Smooth muscle cell of the brain vasculature (primary cell): ENCODE results near the gene RFWD3.
"Not testable (repeated sequence)": the region's sequence is repeated elsewhere in the genome, so short reads cannot be mapped to it uniquely, and the experiment has no call there.

Source experiments
- DNase-seq: peaks from one replicate; pipeline ENCODE4 v3.0.0-alpha.2; 2012; ENCODE audit warnings: low read depth, low spot score

The RFWD3 gene

DNA sequence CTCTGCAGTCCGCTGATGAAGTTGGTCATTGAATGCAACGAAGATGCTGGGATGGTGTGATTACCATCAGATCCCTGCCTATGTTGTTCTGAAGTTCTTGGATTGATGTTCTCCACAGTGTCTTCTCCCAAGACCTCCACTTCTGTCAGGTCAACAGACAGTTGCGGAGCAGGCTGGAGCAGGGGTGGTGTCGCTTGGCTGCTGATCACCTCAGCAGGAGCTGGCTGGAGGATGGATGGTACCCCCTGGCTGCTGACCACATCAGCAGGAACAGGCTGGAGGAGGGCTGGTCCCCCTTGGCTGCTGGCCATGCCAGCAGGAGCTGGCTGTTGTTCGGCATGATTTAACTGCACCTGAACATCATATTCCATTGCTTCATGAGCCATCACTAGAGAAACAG is 5.6 kb downstream of the RFWD3 start:
- no peak for DNase-seq

DNA sequence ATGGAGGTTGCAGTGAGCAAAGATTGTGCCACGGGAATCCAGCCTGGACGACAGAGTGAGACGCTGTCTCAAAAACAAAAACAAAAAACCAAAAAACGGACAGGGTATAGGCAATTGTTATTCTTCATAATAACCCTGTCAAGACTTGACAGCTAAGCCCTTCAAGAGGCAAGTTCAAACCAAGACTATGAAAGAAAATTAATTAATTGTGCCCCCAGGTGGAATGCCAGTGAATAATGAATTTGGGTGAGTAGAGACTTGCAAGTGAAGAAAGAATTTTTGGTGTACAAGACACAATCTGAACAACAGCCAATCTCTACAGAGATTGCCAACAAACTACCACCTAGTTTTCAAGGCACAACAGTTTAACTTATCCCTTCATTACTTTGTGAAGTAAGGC is 6.3 kb downstream of the RFWD3 start:
- DNase-seq, result no peak

DNA sequence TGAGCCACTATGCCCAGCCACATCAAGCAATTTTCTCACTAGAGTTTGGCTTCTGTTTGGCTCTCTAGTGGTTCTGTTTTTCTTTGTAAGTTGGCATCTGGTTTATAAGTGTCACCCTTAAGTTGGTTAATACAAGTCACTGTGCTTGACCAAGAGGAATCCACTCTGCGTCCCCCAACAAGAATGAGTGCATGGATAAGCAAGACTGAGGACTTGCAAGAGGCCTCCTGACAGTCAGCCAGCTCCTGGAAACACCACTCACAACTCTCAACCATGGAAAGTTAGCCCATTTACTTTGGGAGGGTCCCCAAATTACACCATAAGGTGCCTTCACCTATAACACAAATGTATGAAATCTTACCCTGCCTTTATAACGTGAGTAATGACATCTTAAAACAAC is 7.6 kb downstream of the RFWD3 start:
- no peak for DNase-seq

DNA sequence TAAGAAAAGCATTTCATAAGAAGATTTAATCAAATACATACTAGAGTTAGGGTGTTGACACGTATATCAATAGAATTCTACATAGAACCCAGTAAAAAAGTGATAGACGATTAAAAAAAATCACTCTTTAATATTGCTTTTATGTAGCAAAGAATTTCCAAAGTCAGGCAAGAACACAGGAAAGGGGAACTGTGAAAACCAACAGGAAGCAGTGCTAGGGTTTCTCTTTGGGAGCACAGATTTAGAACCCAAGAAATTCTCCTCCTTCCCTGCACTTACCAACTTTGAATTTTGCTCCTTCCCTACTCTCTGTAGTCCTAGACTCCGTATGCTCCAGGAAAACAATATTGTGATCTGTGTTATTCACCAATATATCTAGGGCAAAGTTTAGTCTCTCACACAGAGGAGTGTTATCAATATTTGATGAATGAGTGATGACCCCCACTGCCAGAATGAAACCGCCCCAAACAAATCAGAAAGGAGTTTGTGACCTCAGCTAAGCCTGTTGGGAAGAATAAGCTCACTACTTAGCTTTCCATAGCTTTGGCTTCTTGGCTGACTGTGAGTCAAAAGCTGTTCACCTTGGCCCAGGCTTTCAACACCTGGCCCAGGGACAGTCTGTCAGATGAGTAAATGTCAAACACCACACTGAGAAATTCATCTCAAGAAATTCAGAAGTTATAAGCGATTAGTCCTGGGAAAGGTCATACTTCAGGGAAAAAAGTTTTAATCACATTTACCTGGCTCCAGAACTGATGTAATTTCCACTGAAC is 8.6 kb downstream of the RFWD3 start:
- DNase-seq, result no peak

DNA sequence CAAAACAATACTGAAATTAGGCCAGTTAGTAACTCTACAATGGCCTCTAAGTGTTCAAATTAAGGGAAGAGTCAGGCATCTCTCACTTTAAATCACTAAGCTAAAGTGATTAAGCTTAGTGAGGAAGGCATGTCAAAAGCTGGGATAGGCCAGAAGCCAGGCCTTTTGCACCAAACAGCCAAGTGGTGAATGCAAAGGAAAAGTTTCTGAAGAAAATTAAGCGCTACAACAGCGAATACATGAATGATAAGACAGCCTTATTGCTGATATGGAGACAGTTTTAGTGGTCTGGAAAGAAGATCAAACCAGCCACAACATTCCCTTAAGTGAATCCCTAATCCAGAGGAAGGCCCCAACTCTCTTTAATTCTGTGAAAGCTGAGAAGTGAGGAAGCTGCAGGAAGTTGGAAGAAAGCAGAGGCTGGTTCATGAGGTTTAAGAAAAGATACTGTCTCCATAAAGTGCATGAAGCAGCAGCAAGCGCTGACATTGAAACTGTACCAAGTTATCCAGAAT is 12.1 kb downstream of the RFWD3 start:
- DNase-seq, result no peak

DNA sequence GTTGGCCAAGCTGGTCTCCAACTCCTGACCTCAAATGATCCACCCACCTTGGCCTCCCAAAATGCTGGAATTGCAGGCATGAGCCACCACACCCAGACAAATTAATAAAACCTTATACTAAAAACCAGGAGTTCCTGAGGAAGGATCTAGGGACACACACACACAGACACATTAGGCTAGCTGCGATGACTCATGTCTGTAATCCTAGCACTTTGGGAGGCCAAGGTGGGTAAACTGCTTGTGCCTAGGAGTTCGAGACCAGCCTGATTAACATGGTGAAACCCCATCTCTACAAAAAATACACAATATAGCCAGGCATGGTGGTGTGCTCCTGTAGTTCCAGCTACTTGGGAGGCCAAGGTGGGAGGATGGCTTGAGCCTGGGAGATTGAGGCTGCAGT is 13.8 kb downstream of the RFWD3 start:
- not testable (repeated sequence) for DNase-seq

DNA sequence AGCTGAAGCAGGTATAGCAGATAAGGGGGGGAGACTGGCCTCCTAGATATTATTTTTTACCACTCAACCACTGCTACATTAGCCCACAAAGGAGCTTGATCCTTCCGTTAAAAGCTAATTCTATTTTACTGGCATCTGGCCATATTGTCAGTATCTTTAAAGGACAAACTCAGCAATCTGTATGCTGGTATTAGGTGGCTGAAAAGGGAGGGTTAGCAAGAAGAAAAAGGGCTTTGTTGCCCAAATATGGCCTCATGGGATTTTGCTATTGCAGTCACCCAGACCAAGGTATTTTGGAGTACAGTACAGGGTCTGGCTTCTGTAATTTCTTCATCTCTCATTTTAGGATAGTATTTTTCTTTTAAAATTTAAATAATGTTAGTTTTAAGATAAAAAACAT is 14.4 kb downstream of the RFWD3 start:
- DNase-seq, result no peak

DNA sequence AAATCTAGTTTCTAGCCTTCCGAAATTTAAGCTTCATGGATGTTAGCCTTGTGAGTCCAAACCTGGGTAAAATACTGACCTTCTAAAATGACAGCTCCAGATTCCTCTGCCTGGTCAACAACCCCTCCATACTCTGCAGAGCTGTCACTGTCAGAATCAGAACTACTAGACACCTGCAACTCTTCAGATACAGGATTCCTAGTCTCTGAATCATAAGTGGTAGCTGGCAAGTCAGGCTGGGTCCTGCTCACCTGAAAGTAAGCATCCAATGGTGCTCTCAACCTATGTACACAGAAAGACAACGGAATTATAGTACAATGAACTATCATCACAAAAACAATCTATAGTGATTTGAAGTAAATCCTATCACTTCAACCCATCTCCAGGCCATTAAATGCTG is 14.8 kb downstream of the RFWD3 start:
- no peak for DNase-seq

DNA sequence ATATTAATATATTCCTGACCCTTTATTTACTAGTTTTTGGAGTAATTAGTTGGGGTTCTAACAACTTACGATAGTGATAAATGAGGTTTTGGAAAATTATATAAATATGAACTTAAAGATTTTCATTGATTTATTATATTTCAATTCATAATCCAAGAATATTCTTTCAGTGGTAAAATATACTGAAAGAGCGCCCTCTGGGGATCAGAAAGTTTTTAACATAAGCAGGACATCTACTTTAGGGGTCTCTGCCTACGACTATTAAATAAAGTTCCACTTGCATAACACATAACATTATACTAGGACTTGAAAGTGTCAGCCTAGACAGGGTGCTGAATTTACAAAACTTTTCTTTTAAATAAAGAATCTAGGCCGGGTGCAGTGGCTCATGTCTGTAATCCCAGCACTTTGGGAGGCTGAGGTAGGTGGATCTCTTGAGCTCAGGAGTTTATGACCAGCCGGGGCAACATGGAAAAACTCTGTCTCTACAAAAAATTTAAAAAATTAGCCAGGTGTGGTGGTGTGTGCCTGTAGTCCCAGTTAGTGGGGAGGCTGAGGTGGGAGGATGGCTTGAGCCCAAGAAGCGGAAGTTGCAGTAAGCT is 15.6 kb downstream of the RFWD3 start:
- DNase-seq, result no peak

DNA sequence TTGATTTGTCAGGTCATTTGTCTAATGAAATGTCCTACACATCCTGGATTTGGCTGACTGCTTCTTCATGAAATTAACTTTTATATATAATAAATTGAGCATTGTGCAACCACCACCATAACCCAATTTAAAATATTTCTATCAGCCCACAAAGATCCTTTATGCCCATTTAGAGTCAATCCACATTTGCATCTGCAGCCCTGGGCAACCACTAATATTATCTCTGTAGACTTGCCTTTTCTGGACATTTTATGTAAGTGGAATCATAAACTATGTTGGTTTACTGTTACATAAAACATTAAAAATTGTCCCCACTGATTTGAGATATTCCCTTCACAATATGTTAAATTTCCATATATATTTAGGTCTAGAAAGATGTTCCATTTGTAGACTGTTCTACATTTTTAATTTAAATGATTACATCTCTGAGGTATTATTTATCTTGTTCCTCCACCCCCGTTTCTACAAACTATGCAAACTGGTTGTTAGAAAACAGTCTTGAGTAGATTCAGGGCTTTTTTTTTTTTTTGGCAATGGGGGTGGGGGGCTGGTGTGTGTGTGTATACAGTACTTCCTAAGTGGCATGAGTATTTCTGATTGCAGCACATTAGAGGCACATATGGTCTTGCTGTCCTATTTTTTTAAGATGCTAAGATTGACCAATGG is 16.7 kb downstream of the RFWD3 start:
- DNase-seq, result no peak

DNA sequence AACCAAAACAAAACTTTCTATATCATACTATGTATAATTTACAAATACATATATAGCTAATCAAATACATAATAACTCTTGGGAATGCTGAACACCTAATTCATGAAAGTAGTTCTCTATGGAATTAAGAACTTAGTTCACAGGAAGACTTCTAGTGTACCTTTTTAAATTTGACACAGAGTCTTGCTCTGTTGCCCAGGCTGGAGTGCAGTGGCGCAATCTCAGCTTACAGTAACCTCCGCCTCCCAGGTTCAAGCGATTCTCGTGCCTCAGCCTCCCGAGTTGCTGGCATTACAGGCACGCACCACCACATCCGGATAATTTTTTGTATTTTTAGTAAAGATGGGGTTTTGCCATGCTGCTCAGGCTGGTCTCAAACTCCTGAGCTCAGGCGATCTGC is 24.7 kb downstream of the RFWD3 start:
- no peak for DNase-seq

DNA sequence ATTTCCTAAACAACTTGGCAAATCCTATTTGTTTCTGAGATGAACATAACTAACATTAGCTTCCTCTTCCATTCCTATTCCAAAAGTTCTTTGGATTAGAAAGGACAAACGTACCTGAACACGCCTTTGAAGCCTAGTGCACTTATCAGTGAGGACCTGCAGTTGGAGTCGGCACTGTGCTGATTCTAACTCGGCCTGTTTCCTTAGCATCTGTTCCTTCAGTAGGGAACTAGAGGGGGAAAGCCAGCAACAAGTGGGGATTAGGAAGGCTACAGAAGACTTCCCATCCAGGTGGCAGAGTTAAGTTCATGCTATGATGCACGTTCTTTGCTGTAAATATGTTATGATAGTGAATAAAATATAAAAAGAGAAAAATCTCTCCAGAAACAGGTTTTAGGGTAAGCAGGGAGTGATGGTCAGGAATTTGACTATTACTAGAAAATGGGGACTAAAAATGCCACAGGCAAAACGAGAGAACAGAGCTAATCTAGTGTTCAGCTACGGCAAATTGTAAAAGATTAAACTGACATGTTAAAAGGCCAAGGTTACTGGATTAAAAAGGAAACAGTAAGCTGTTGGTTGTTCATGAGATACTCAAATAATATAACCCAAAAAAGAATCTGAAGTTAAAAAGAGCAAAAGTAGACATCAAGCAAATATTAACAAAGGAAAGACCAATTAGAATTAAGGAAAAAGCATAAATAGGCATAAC is 28.8 kb downstream of the RFWD3 start:
- no peak for DNase-seq

DNA sequence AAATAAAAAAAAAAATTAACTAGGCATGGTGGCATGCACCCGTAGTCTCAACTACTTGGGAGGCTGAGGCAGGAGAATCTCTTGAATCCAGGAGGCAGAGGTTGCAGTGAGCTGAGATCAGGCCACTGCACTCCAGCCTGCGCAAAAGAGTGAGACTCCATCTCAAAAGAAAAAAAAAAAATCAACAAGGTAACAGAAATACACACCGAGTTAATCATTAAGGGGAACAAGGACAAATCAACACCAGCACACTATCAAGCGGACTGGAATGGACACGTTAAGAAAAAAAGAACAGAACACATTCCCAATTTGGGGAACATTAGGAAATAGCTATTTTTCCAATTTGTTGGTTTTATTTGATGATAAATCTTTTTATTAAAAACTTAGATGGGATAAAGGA is 31.4 kb downstream of the RFWD3 start:
- DNase-seq, result no peak

DNA sequence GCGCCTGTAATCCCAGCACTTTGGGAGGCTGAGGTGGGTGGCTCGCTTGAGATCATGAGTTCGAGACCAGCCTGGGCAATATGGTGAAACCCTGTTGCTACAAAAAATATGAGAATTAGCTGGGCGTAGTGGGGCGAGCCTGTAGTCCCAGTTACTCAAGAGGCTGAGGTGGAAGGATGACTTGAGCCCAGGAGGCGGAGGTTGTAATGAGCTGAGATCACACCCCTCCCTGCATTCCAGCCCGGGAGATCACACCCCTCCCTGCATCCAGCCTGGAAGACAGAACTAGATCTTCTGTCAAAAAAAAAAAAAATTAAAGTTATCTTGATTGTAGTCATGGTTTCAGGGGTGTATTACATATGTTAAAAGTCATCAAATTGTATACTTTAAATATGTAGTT is 33.0 kb downstream of the RFWD3 start:
- no peak for DNase-seq

DNA sequence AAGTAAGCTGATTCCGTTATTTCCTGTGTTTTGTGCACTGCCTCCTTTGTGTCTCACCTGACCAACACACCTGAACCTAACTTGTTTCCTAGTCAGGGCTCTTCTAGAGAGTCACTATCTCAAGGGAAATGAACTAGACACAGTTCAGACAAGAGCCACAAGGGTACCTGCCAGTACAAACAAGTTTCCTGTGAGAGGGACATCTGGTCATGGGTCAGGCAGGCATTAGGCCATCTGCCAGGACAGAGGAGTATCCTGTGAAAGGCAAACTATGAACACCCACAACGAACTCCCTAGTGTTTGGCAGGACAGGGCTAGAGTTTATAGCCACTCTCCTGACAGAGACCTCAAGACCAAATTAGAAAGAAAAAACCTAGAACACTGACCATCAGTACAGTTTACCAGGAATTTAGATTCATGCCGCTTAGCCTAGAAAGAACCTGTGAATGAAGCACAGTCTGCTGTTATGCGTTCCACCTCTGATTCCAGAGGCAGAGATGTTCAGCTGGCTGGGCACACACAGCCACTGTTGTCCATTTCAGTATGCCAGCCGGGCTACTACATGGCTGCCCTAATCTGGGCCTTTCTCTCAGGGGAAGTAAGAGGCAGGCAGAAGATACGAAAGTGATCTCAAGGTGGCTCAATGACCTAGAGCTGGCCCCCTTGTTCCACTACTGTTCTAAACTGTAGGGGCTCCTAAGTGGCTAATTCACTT is 39.0 kb downstream of the RFWD3 start:
- no peak for DNase-seq

DNA sequence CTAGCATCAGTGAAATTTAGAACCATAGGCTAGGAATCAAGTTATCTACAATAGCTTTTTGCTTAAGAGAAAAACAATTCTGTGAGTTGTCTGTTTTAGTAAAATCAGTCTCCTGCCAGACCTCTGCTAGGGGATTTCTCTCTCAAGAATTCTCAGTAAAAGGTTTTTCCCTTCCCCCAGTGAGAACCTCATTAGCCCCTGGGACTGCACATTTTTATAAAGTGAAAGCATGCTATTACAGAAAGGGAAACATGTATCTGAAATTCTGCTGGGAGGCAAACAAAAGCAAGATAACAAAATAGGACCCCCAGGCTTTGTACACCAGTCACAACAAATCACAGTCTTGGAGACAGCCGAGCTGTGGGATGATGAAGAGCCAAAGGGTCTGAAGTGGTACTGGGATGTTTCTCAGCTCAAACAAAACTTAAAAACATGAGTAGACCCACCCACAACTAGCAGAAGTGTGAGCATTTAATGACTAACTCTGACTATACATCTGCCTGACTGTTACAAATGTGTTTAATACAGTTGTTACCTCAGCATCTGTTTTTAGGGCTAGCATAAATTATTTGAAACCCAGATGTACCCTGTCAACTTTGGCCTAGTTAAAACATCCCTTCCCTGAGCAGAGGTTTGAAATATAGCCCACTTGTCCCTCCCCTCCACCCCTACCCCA is 39.8 kb downstream of the RFWD3 start:
- no peak for DNase-seq

DNA sequence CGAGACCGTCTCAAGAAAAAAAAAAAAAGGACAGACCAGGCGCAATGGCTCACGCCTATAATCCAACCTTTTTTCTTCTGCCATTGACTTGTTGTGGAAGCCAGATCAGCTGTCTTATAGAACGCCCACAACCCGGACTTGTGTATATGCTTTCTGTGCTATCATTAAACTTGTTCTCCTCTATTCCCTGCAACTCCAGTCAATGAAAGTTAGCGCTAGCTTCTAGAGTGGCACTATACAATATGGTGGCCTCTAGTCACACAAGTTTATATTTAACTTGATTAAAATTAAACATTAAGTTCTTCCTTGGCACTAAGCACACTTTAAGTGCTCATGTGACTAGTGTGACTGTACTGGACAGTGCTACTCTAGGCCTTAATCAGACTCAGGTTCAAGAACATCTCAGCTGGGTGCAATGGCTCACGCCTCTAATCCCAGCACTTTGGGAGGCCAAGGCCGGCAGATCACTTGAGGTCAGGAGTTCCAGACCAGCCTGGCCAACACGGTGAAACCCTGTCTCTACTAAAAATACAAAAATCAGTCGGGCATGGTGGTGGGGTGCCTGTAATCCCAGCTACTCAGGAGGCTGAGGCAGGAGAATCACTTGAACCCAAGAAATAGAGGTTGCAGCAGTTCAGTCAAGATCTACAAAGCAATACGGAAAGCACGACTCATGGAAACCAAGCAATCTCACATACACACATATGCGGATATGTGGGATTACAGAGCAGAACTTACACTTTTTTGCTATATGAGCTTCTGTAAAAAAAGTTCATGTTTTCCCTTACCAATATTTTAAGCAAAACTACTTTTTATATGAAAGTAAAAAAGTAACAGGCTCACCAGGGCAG is 41.0 kb downstream of the RFWD3 start:
- no peak for DNase-seq

DNA sequence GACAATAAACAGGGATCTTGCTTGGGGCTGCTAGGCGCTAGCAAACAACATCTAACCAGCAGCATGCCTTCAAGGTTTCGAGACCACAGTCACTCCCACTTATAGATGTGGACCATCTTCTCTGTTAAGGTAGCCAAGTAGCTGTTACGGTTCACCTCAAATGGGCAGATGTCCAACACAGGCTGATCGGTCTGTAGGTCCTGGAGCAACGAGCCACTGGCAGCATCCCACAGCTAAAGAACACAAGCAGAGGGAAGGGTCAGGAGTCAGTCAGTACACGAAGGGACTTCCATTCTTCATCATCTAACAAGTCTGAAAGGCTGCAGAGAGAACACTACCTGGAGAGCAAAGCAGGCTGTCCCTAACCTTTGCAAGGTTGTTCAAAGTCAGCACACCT is 42.8 kb downstream of the RFWD3 start:
- DNase-seq, result no peak

DNA sequence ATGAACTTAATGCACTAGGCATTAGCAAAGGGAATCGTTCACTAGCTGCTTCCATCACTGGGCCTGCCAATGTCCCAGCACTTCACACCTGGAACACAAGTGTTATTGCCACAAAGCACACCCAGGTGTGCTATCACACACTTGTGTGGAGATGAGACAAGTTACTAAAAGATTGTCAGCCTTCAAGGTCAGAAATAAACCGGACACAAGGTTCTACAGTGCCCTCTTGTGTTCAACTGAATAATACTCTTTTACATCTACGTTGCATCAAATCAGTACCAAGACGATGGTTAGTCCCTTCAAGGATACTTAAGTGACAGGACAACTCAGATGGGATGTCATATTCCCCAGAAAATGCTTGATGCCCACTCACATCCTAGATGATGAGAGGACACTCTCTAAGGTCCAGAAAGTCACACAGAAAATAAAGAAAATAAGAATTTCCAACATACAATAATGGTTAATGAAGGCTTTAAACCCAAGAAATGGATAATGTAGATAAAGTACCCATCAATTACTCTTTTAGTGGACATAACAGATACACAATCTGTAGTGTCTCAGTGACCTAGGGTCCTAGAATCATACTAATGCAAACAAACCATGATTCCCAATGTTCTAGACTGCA is 43.4 kb downstream of the RFWD3 start:
- no peak for DNase-seq

DNA sequence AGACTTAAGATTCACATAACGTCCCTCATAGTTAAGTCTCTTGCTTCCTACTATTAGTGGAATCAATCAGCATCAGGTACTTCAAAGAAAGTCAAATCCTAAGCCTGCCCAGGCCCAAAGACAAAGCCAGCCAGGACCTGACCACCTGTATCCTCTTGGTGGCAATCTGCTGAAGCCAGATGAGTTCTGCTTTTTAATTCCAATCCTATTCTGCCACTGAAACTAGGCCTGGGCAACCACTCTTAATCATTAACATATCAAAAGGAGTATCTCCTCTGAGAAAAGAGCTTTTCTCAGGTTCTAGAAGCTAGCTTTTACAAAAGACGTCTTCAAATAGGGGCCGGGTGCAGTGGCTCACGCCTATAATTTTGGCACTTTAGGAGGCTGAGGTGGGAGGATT is 44.7 kb downstream of the RFWD3 start:
- DNase-seq, result no peak
